Left lung (tissue), 10 donors: ENCODE results near the gene CPNE1. TPM values are rescaled to one million over a fixed set of nuclear protein-coding genes. Genes with fewer than 3 reads are reported as not detected.
"Not testable (repeated sequence)": the region's sequence is repeated elsewhere in the genome, so short reads cannot be mapped to it uniquely, and the experiment has no call there.

Source experiments
- ATAC-seq: fragments of 200-7000 bp; cut with Tn5 transposase; one replicate; pipeline ENCODE4 v1.9.1; 2020; ENCODE audit warnings: moderate library complexity
- DNase-seq, 4 donors: peaks; one replicate each; pipeline ENCODE4 v3.0.0-alpha.2; 2013 to 2020
- H3K27ac ChIP-seq, 2 donors: fragments of 200-600 bp; sonication (generic) in 1 of 2; one replicate each; pipeline versions ENCODE4 v1.5.0 to v1.8.0; 2020 to 2021
- H3K27me3 ChIP-seq, 2 donors: fragments of 200-600 bp; sonication (generic) in 1 of 2; one replicate each; pipeline versions ENCODE4 v1.5.0 to v1.8.0; 2020 to 2021
- H3K36me3 ChIP-seq, 2 donors: fragments of 200-600 bp; sonication (generic) in 1 of 2; one replicate each; pipeline versions ENCODE4 v1.5.0 to v1.8.0; 2020 to 2021
- H3K4me1 ChIP-seq, 2 donors: fragments of 200-600 bp; one replicate each; pipeline ENCODE4 v1.8.0; 2021
- H3K4me3 ChIP-seq, 2 donors: fragments of 200-600 bp; sonication (generic) in 1 of 2; one replicate each; pipeline versions ENCODE4 v1.5.0 to v1.8.0; 2020 to 2021; ENCODE audit warnings: mild to moderate bottlenecking in 1 of 2
- H3K9me3 ChIP-seq, 2 donors: fragments of 200-600 bp; sonication (generic) in 1 of 2; one replicate each; pipeline versions ENCODE4 v1.5.0 to v1.8.0; 2020 to 2021
- CTCF ChIP-seq, 2 donors: fragments of 200-600 bp; sonication (generic) in 1 of 2; IDR thresholded peaks; one replicate each; pipeline versions ENCODE4 v1.5.0 to v1.8.0; 2021; ENCODE audit warnings: antibody characterized with exemption in 2 of 2
- intact Hi-C, 2 donors: fragments of 100-400 bp; cut with DNase I; formaldehyde crosslinking; loops; one replicate each; pipeline versions ENCODE4 v1.11.2 to v1.14.2; 2022
- polyA plus RNA-seq, 6 donors: library from polyadenylated mRNA; unstranded; fragments of 120-200 nt; gene quantifications; one replicate each; pipeline ENCODE4 v1.2.1, GENCODE V29; 2013; ENCODE audit not compliant: insufficient read length in 6 of 6
- total RNA-seq, 2 donors: library from RNA; stranded (reverse); fragmentation: NEBNext Ultra II Directional; extraction: Animal tissue kit (Norgen Biotek cat#: 25700); gene quantifications; one replicate each; pipeline ENCODE4 v1.2.1, GENCODE V29; 2021
- donor health status: DM: no; HTN: yes; CAD: no.
- donor health status: DM: no; HTN: no; CAD: no.

CPNE1 gene
- total and polyA plus RNA-seq, 8 donors, result 149 to 272 (median 200) TPM

DNA sequence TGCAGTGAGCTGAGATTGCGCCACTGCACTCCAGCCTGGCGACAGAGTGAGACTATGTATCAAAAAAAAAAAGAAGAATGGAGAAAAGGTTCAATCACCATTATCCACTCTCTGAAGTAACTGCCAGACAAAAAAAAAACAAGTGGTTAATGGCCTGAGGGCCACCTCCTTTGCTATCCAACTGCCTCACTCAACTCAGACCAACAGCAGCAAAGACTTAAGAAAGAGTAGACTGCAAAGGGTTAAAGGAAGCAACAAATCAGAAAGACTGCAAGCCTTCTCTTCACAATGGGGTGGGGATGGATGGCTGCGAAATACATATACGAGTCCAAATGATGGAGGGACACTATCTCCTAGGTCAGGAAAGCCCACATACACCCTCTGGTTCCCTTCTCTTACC is 31.3 kb upstream of the CPNE1 start:
- DNase-seq (no peak), ATAC-seq (no peak)
- TF ChIP-seq CTCF (IDR thresholded peaks at IDR 0.05), result no peak
- peaks cover 10 to 28% of the 10 kb centered on the region in 2 donors for H3K4me1 ChIP-seq
- no peak overlapping the region for H3K4me3 ChIP-seq
- H3K27ac ChIP-seq, result no peak overlapping the region
- intact Hi-C loops, result no loop called here
- peaks cover 0 to 43% of the 10 kb centered on the region in 2 donors for H3K36me3 ChIP-seq
- no peaks in the 10 kb centered on the region for H3K27me3 ChIP-seq
- H3K9me3 ChIP-seq, result no peaks in the 10 kb centered on the region

GRCh38 chr20:35695245-35695749 is 30.6 kb upstream of the CPNE1 start:
- TF ChIP-seq CTCF (IDR thresholded peaks at IDR 0.05), result no peak
- no peak for DNase-seq
- H3K36me3 ChIP-seq, result peaks cover 0 to 48% of the 10 kb centered on the region in 2 donors
- no peak overlapping the region for H3K27ac ChIP-seq
- ATAC-seq, result no peak
- peaks cover 10 to 22% of the 10 kb centered on the region in 2 donors for H3K4me1 ChIP-seq
- intact Hi-C loops, result no loop called here
- no peaks in the 10 kb centered on the region for H3K27me3 ChIP-seq
- H3K9me3 ChIP-seq, result no peaks in the 10 kb centered on the region
- no peak overlapping the region for H3K4me3 ChIP-seq

GRCh38 chr20:35690265-35690664 is 25.6 kb upstream of the CPNE1 start:
- Histone ChIP-seq H3K27me3 (no peaks in the 10 kb centered on the region), H3K27ac (no peak overlapping the region), H3K36me3 (peaks cover 0 to 94% of the 10 kb centered on the region in 2 donors), H3K9me3 (no peaks in the 10 kb centered on the region), H3K4me1 (no peaks in the 10 kb centered on the region), H3K4me3 (no peak overlapping the region)
- no peak for DNase-seq
- intact Hi-C loops, result no loop called here
- no peak for TF ChIP-seq CTCF (IDR thresholded peaks at IDR 0.05)
- no peak for ATAC-seq

DNA sequence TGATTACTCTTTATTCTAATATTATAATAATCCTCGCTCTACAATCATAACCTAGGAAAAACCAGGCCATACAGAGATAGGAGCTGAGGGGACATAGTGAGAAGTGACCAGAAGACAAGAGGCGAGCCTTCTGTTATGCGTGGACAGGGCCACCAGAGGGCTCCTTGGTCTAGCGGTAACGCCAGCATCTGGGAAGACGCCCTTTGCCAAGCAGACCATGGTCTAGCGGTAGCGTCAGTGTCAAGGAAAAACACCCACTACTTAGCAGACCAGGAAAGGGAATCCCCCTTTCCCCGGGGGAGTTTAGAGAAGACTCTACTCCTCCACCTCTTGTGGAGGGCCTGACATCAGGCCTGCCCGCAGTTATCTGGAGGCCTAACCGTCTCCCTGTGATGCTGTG is 22.2 kb upstream of the CPNE1 start:
- ATAC-seq, H3K27ac ChIP-seq, intact Hi-C loops, H3K9me3 ChIP-seq, H3K4me3 ChIP-seq, H3K4me1 ChIP-seq, H3K27me3 ChIP-seq, DNase-seq: not testable (repeated sequence)
- H3K36me3 ChIP-seq, result peaks cover 0 to 84% of the 10 kb centered on the region in 2 donors

DNA sequence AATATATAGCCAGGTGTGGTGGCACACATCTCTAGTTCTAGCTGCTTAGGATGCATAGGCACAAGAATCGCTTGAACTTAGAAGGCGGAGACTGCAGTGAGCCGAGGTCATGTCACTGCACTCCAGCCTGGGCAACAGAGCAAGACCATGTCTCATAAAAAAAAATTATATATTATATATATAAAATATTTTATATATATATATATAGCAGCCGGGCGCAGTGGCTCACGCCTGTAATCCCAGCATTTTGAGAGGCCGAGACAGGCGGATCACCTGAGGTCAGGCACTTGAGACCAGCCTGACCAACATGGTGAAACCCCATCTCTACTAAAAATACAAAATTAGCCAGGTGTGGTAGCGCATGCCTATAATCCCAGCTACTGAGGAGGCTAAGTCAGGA is 20.7 kb upstream of the CPNE1 start:
- intact Hi-C loops, result not testable (repeated sequence)
- H3K36me3 ChIP-seq, result peaks cover 0 to 74% of the 10 kb centered on the region in 2 donors

GRCh38 chr20:35681960-35682359 is 17.3 kb upstream of the CPNE1 start:
- no peak for TF ChIP-seq CTCF (IDR thresholded peaks at IDR 0.05)
- intact Hi-C loops, result no loop called here
- H3K27me3 ChIP-seq, result no peaks in the 10 kb centered on the region
- no peak overlapping the region for H3K27ac ChIP-seq
- DNase-seq (no peak), ATAC-seq (no peak)
- no peak overlapping the region for H3K4me3 ChIP-seq
- no peaks in the 10 kb centered on the region for H3K9me3 ChIP-seq
- H3K4me1 ChIP-seq, result peaks cover 0 to 8% of the 10 kb centered on the region in 2 donors
- peaks cover 0 to 73% of the 10 kb centered on the region in 2 donors for H3K36me3 ChIP-seq

More for the DNA sequence above, 20.7 kb upstream of the CPNE1 start:
- H3K27ac ChIP-seq, H3K27me3 ChIP-seq, H3K9me3 ChIP-seq, DNase-seq, ATAC-seq, H3K4me3 ChIP-seq, H3K4me1 ChIP-seq: not testable (repeated sequence)
